Ascending aorta (tissue), 2 donors: ENCODE data around the gene MED9. TPM values are rescaled to one million over a fixed set of nuclear protein-coding genes. Genes with fewer than 3 reads are reported as not detected.
A peak's percentile ranks its signal among the peaks of the same experiment; 100 is the strongest.

Experiments
- DNase-seq, 2 donors: peaks; one replicate each; pipeline ENCODE4 v3.0.0-alpha.2; 2019; ENCODE audit warnings: low spot score in 2 of 2
- H3K27ac ChIP-seq, 2 donors: fragments of 200-600 bp; sonication (generic); one replicate each; pipeline ENCODE4 v1.5.1; 2016 to 2017; ENCODE audit warnings: mild to moderate bottlenecking in 1 of 2
- H3K27me3 ChIP-seq: fragments of 200-600 bp; sonication (generic); one replicate; pipeline ENCODE4 v1.5.1; 2017
- H3K36me3 ChIP-seq, 2 donors: fragments of 200-600 bp; sonication (generic); one replicate each; pipeline ENCODE4 v1.5.1; 2016
- H3K4me1 ChIP-seq, 2 donors: fragments of 200-600 bp; sonication (generic); one replicate each; pipeline ENCODE4 v1.5.1; 2016 to 2017; ENCODE audit warnings: mild to moderate bottlenecking in 1 of 2
- H3K4me3 ChIP-seq, 2 donors: fragments of 200-600 bp; sonication (generic); one replicate each; pipeline ENCODE4 v1.5.1; 2016 to 2017; ENCODE audit warnings: mild to moderate bottlenecking in 1 of 2
- H3K9me3 ChIP-seq, 2 donors: fragments of 200-600 bp; sonication (generic); one replicate each; pipeline ENCODE4 v1.5.1; 2016
- intact Hi-C: fragments of 100-400 bp; cut with DNase I; formaldehyde crosslinking; loops from one replicate; pipeline ENCODE4 v1.15.1; 2023
- total RNA-seq: library from RNA; depleted of rRNA; stranded (reverse); fragments of >200 nt; gene quantifications from one replicate; pipeline ENCODE4 v1.1.0, GENCODE V29; 2016
- TF ChIP-seq, protein P1 (sequence below), 3 experiments: fragments of 200-600 bp in 2 of 3; fragments of 450-650 bp in 1 of 3; sonication (generic) in 2 of 3; IDR thresholded peaks; one replicate each; pipeline ENCODE4 v1.5.1; 2016 to 2019; ENCODE audit warnings: antibody characterized with exemption in 3 of 3, mild to moderate bottlenecking in 1 of 3, moderate library complexity in 1 of 3

Gene MED9
- total RNA-seq, 1 donor from 2014 or later = 16.9 TPM

- DNase-seq = no peak
- intact Hi-C loops = no loop called here
- Histone ChIP-seq H3K36me3 (no peaks in the 10 kb centered on the region), H3K27ac (no peak overlapping the region), H3K4me1 (no peaks in the 10 kb centered on the region), H3K9me3 (no peaks in the 10 kb centered on the region), H3K27me3 (no peaks in the 10 kb centered on the region), H3K4me3 (no peak overlapping the region)
- TF ChIP-seq, protein P1, sequence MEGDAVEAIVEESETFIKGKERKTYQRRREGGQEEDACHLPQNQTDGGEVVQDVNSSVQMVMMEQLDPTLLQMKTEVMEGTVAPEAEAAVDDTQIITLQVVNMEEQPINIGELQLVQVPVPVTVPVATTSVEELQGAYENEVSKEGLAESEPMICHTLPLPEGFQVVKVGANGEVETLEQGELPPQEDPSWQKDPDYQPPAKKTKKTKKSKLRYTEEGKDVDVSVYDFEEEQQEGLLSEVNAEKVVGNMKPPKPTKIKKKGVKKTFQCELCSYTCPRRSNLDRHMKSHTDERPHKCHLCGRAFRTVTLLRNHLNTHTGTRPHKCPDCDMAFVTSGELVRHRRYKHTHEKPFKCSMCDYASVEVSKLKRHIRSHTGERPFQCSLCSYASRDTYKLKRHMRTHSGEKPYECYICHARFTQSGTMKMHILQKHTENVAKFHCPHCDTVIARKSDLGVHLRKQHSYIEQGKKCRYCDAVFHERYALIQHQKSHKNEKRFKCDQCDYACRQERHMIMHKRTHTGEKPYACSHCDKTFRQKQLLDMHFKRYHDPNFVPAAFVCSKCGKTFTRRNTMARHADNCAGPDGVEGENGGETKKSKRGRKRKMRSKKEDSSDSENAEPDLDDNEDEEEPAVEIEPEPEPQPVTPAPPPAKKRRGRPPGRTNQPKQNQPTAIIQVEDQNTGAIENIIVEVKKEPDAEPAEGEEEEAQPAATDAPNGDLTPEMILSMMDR (IDR thresholded peaks at IDR 0.05) = no peak
These were observed 41.5 kb upstream of the MED9 start for GRCh38 chr17:17435323-17435722.

DNA sequence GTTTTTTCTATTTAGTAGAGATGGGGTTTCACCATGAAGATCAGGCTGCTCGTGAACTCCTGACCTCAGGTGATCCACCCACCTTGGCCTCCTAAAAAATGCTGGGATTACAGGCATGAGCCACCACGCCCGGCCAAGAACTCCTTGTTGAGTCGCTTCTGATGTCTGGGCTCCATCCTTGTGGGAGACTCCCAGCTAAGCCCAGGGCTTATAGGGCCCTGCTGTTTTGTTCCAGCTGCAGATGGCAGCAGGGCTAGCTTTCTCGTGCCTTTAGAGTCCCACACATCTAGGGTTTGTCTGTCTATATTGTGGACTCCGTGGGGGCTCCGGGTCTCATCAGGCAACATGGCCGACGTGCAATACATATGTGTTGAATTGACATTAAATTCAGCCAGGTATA is 39.3 kb upstream of the MED9 start:
- Histone ChIP-seq H3K4me3 (no peak overlapping the region), H3K36me3 (no peaks in the 10 kb centered on the region), H3K27me3 (no peaks in the 10 kb centered on the region), H3K4me1 (no peaks in the 10 kb centered on the region), H3K9me3 (no peaks in the 10 kb centered on the region), H3K27ac (no peak overlapping the region)
- TF ChIP-seq, protein P1 (IDR thresholded peaks at IDR 0.05) = no peak
- DNase-seq = no peak
- intact Hi-C loops = no loop called here

GRCh38 chr17:17437893-17438292 is 38.9 kb upstream of the MED9 start:
- Histone ChIP-seq H3K36me3 (no peaks in the 10 kb centered on the region), H3K4me1 (no peaks in the 10 kb centered on the region), H3K27ac (no peak overlapping the region), H3K9me3 (no peaks in the 10 kb centered on the region), H3K4me3 (no peak overlapping the region), H3K27me3 (no peaks in the 10 kb centered on the region)
- TF ChIP-seq, protein P1 (IDR thresholded peaks at IDR 0.05) = no peak
- no peak for DNase-seq
- intact Hi-C loops = no loop called here

GRCh38 chr17:17440010-17440843 is 36.6 kb upstream of the MED9 start:
- no peak overlapping the region for H3K27ac ChIP-seq
- TF ChIP-seq, protein P1 (IDR thresholded peaks at IDR 0.05) = peak in 2 of 3 experiments; percentile 14 to 17
- no peak overlapping the region for H3K4me3 ChIP-seq
- H3K36me3 ChIP-seq = no peaks in the 10 kb centered on the region
- no peaks in the 10 kb centered on the region for H3K4me1 ChIP-seq
- H3K9me3 ChIP-seq = no peaks in the 10 kb centered on the region
- intact Hi-C loops = no loop called here
- no peaks in the 10 kb centered on the region for H3K27me3 ChIP-seq
- no peak for DNase-seq

GRCh38 chr17:17440938-17441675 is 35.7 kb upstream of the MED9 start:
- Histone ChIP-seq H3K36me3 (no peaks in the 10 kb centered on the region), H3K9me3 (no peaks in the 10 kb centered on the region), H3K4me3 (no peak overlapping the region), H3K4me1 (no peaks in the 10 kb centered on the region), H3K27ac (no peak overlapping the region), H3K27me3 (no peaks in the 10 kb centered on the region)
- DNase-seq = no peak
- intact Hi-C loops = no loop called here
- TF ChIP-seq, protein P1 (IDR thresholded peaks at IDR 0.05) = no peak
